ENCODE results near the gene RNF44.

Gene RNF44

DNA sequence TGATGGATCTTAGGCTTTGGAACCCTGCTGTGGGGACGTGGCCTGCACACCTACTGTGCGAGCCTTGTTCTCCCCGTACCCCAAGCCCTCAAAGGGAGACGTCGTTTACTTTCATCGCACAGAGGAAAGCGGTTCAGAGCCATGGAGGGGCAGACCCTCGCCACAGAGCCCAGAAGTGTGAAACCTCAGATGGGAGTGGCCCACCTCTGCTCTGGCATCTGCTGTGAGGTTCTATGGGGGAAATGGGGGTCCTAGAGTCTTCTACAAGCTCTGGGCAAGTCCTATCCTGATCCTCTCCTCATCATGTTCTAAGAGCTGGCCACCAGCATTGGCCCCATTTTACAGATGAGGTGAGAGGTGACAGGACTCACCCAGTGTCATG lies 3.7 kb upstream of the RNF44 start:
- Histone ChIP-seq H3K4me3 (ENCODE audit: severe bottlenecking) (no peak overlapping the region), H3K4me1 (ENCODE audit: insufficient read depth, poor library complexity, severe bottlenecking) (peaks cover 33% of the 10 kb centered on the region), H3K36me3 (ENCODE audit: low read depth) (no peaks in the 10 kb centered on the region), H3K27ac (ENCODE audit: poor library complexity, severe bottlenecking) (peak overlapping the region; percentile 81), H3K27me3 (ENCODE audit: insufficient read depth, poor library complexity, severe bottlenecking) (no peaks in the 10 kb centered on the region), H3K9me3 (ENCODE audit: severe bottlenecking) (no peaks in the 10 kb centered on the region)
- ATAC-seq (ENCODE audit: low read depth): no peak
- TF ChIP-seq CTCF (IDR thresholded peaks at IDR 0.05; ENCODE audit: poor library complexity, severe bottlenecking): no peak
- DNase-seq (ENCODE audit: low spot score): no peak

- ATAC-seq (ENCODE audit: low read depth) (no peak), DNase-seq (ENCODE audit: low spot score) (no peak)
- Histone ChIP-seq H3K27me3 (ENCODE audit: insufficient read depth, poor library complexity, severe bottlenecking) (no peaks in the 10 kb centered on the region), H3K36me3 (ENCODE audit: low read depth) (no peaks in the 10 kb centered on the region), H3K4me3 (ENCODE audit: severe bottlenecking) (no peak overlapping the region), H3K4me1 (ENCODE audit: insufficient read depth, poor library complexity, severe bottlenecking) (peaks cover 29% of the 10 kb centered on the region), H3K27ac (ENCODE audit: poor library complexity, severe bottlenecking) (peak overlapping the region; percentile 81), H3K9me3 (ENCODE audit: severe bottlenecking) (no peaks in the 10 kb centered on the region)
- no peak for TF ChIP-seq CTCF (IDR thresholded peaks at IDR 0.05; ENCODE audit: poor library complexity, severe bottlenecking)
Observed at GRCh38 chr5:176540476-176540899, 3.3 kb upstream of the RNF44 start.

GRCh38 chr5:176538989-176539384 lies 1.8 kb upstream of the RNF44 start:
- peaks cover 33% of the 10 kb centered on the region for H3K4me1 ChIP-seq (ENCODE audit: insufficient read depth, poor library complexity, severe bottlenecking)
- H3K4me3 ChIP-seq (ENCODE audit: severe bottlenecking): no peak overlapping the region
- H3K27me3 ChIP-seq (ENCODE audit: insufficient read depth, poor library complexity, severe bottlenecking): no peaks in the 10 kb centered on the region
- peaks cover 10% of the 10 kb centered on the region; the same call in 1 of the 2 replicates for H3K36me3 ChIP-seq (ENCODE audit: low read depth)
- no peak for TF ChIP-seq CTCF (IDR thresholded peaks at IDR 0.05; ENCODE audit: poor library complexity, severe bottlenecking)
- ATAC-seq (ENCODE audit: low read depth): no peak
- H3K9me3 ChIP-seq (ENCODE audit: severe bottlenecking): no peaks in the 10 kb centered on the region
- DNase-seq (ENCODE audit: low spot score): no peak
- peak overlapping the region; percentile 85 for H3K27ac ChIP-seq (ENCODE audit: poor library complexity, severe bottlenecking)

- Histone ChIP-seq H3K27me3 (ENCODE audit: insufficient read depth, poor library complexity, severe bottlenecking) (no peaks in the 10 kb centered on the region), H3K4me1 (ENCODE audit: insufficient read depth, poor library complexity, severe bottlenecking) (peaks cover 36% of the 10 kb centered on the region), H3K4me3 (ENCODE audit: severe bottlenecking) (peak overlapping the region; percentile 55), H3K36me3 (ENCODE audit: low read depth) (peaks cover 10% of the 10 kb centered on the region; the same call in 1 of the 2 replicates), H3K9me3 (ENCODE audit: severe bottlenecking) (no peaks in the 10 kb centered on the region), H3K27ac (ENCODE audit: poor library complexity, severe bottlenecking) (peak overlapping the region; percentile 85)
- DNase-seq (ENCODE audit: low spot score) (no peak), ATAC-seq (ENCODE audit: low read depth) (no peak)
- TF ChIP-seq CTCF (IDR thresholded peaks at IDR 0.05; ENCODE audit: poor library complexity, severe bottlenecking): peak; percentile 1
Observed at GRCh38 chr5:176538230-176538988, 1.2 kb upstream of the RNF44 start.

Measured in RWPE2 (cell line).